GM21381 (cell line): ENCODE results near the gene INTU.
"Not testable (repeated sequence)": the region's sequence is repeated elsewhere in the genome, so short reads cannot be mapped to it uniquely, and the experiment has no call there.

Source experiments
- ATAC-seq: cut with Tn5 transposase; IDR thresholded peaks from one replicate; pipeline ENCODE4 v1.9.1; 2021; ENCODE audit warnings: mild to moderate bottlenecking, moderate library complexity; ENCODE audit not compliant: unreplicated experiment

Gene INTU

DNA sequence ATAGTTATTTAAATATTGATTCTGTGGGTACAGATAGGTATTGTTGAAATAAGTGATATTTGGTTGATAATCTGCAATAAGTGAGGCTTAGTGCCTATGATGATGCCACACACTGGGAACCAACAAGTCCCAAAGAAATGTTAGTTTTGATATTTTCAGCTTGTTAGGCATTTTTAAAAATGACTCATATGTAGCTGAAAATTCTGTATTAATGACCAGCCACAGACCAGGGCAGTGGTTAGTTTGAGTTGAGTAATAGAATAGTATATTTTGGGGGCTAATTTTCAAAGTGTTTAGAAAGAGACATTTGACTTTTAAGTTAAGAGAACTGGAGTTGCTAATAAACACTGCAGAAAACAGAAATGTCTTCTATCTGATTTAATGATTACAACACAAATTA lies 9.4 kb downstream of the INTU start:
- ATAC-seq = no peak

- ATAC-seq = no peak
Observed at GRCh38 chr4:127643791-127644190, 11.0 kb downstream of the INTU start.

DNA sequence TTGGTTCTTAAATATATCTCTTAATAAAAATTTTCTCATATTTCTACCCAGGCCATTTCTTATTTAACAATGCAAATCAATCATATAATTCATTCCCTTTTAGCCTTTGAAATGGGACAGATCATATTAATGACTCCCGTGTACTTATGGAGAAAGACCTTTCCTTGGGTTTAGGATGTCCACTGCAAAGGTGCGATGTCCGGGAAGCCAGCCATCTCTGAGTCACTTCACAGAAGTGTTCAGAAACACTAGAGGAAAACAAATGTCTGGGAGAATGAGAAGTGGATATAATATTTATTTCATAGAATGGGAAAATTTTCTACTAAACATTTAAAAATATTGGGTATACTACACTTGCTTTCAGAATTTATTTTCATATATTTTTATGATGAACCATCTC lies 15.3 kb downstream of the INTU start:
- ATAC-seq = no peak

- not testable (repeated sequence) for ATAC-seq
Observed at GRCh38 chr4:127655590-127655989, 22.8 kb downstream of the INTU start.

- no peak for ATAC-seq
Observed at GRCh38 chr4:127656047-127656680, 23.4 kb downstream of the INTU start.

DNA sequence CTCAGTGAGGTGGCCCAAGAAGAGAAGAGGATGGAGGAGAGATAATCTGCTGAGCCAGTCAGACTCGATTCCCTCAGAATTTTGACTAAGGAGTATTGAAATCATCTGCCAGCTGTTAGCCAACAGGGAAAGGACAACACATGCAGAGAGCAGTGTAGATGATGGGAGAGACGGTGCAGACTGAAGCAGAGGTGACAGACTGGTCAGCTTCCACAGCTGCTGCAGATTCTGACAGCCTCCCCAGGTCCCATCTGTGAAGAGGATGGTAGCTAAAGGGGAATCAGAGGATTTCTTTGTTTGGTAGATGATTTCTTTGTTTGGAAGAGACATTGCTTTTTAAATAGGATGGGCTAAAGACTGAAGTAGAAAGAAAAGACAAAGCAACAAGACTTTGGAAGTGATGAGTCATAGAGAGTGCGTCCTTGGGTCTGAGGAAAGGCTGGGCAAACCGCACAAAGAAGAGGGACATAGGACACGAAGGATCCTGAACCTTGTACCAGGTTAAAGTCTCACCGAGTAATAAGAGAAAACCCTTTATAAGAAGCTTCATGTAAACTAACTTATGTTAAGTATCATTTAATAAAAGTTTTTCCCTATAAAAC lies 27.6 kb downstream of the INTU start:
- no peak for ATAC-seq

GRCh38 chr4:127667116-127667515 lies 34.4 kb downstream of the INTU start:
- ATAC-seq = no peak

DNA sequence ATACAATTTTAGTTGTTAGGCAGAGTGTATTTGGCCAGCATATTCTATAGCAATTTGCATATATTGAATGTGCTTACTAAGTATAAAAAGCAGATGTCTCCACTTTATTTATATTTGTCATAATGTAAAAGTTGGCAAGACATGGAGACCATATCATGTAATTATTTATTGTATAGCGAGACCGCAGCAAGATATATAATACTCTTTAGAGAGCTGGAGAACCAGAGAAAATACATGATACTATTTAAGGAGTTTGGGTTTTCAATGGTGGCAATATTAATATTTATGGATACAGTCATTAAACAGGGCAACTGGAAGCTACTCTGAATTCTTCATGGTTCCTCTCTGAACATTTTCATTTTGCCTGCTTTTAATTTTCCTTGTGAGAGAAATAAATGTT lies 35.0 kb downstream of the INTU start:
- no peak for ATAC-seq

GRCh38 chr4:127668770-127669169 lies 36.0 kb downstream of the INTU start:
- no peak for ATAC-seq

GRCh38 chr4:127669691-127670090 lies 36.9 kb downstream of the INTU start:
- no peak for ATAC-seq

DNA sequence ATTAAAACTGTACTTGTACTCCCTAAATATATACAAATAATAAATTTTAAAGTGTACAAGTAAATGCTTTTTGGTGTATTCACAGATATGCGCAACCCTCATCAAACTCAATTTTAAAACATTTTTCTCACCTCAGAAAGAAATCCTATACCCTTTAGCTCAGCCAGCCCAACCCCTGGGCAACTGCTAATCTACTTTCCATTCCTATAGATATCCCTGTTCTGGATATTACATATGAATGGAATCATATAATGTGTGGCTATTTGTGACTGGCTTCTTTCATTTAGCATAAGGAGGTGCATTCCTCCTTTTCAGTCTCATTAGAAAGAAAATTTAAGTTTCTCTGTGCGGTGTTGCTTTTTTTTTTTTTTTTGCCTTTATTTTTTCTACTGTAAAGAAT lies 39.4 kb downstream of the INTU start:
- no peak for ATAC-seq

GRCh38 chr4:127685292-127685691 lies 52.5 kb downstream of the INTU start:
- no peak for ATAC-seq

DNA sequence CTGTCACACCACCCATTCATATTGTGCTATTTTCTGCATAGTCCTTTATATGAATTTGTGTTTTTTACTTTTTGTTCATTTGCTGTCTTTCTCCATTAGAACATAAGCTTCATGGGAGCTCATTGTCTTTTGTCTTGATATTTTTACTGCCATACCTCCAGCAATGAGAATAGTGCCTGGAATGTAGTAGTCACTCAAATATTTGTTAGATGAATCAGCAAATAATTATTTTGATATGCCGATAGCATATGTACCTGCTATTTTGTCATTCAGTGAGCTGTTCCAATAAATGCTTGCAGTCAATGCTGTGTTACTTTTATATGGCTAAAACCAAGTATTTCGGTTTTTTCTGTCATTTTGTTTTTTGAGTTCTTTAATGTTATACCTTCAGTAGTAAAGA lies 53.9 kb downstream of the INTU start:
- ATAC-seq = no peak

DNA sequence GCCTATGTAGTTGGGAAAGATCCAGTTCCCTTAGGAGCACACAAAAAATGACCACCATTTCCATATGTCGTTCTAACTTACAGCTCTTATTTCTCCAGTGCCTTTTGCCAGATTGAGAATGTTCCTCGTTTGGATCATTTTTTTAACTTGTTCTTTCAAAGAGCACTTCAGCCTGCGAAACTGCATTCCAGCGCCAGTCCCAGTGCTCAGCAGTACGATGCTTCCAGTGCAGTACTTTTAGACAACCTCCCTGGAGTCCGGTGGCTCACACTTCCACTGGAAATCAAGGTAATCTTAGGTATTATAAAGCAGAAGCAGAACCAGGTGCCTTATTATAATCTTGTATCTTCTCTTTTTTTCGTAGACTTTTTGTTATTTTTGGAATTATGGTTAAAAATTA lies 54.8 kb downstream of the INTU start:
- no peak for ATAC-seq

DNA sequence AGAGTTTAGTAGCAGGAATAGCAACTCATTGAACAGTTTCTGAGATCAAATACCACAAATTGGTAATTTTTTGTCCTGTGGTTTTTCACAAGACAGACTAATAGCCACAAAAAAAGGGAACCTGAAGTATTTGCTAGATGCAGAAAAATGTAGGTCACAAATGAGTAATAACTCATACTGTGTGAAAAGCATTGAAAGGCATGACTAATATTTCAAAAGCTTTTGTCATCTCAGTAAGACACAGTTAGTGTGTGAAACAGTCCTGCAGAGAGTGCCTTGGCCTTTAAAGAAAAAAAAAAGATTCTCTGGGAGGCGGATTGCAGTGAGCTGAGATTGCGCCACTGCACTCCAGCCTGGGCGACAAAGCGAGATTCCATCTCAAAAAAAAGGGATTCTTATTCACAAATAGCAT lies 66.0 kb downstream of the INTU start:
- ATAC-seq = peak; percentile 100

GRCh38 chr4:127708985-127709384 lies 76.2 kb downstream of the INTU start:
- no peak for ATAC-seq

DNA sequence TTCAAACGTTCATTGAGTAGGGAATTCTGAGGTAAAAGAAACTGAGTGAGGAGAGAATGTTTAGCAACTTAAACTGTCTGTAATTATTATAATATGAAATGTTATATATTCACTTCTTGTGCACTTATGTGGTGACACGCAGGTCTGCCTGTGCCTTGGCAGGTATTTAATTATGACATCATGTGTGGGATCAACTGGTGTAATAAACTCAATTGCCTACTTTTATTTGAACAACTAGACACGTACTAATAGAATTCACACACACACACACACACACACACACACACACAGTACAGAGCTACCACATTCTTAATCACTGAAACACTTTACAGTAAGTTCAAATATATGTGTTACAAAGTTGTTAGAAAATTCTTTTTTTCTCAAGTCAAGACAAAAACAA lies 76.7 kb downstream of the INTU start:
- ATAC-seq = no peak

GRCh38 chr4:127730142-127730913 lies 97.6 kb downstream of the INTU start, which contains the start of gene SLC25A31:
TSS of gene SLC25A31 (plus strand) at chr4:127730400. CDS start at chr4:127730546, 146 bp downstream.
- no peak for ATAC-seq

GRCh38 chr4:127731406-127731805 lies 98.6 kb downstream of the INTU start:
- ATAC-seq = no peak

DNA sequence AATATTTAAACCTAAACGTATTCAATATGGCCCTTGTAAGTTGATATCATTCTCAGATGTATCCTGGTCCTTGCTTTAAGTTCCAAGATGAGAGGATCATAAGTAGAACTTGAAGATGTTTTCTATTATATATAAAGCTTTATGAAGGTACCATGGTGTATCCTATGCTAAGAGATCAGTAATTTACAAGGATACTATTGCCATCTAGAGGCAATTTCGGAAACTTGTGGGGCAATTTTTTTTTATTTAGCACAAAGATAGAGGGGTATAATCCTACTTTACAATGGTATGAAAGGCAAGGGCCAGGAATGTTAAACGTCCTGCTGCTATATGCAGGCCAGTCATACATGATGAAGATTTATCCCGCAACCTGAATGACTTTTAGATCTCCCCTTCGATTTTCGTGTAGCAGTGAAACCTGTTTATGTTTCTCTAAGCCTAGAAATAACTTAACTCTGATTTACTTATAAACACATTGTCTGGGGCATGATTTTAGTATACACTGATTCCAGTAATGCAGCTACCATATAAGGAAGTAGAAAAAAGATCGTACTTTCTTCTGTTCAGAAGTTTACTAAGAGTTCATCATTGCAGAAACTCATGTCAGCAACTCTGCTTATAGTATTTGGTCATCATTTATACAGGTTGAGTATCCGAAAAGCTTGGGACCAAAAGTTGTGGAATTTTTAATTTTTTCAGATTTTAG lies 100.0 kb downstream of the INTU start:
- peak; percentile 74 for ATAC-seq

GRCh38 chr4:127734976-127735375 lies 102.2 kb downstream of the INTU start:
- no peak for ATAC-seq
